BLaER1 treated with 17β-estradiol and CSF1 and Interleukin-3, amounts not matched to agents 10 nM and 100 nM (cell line): ENCODE results near the gene RBFOX2.

Experiments used
- H3K27ac ChIP-seq, 11 experiments: shearing (Covaris generic); formaldehyde crosslinking; 2 replicates each; pipeline ENCODE4 v1.8.1; 2022
- H3K27me3 ChIP-seq, 11 experiments: shearing (Covaris generic); formaldehyde crosslinking; 2 replicates each; pipeline ENCODE4 v1.8.1; 2022
- H3K36me3 ChIP-seq, 11 experiments: shearing (Covaris generic); formaldehyde crosslinking; 2 replicates each; pipeline ENCODE4 v1.8.1; 2022
- H3K4me1 ChIP-seq, 10 experiments: shearing (Covaris generic); formaldehyde crosslinking; 2 replicates each; pipeline ENCODE4 v1.8.1; 2022
- H3K4me2 ChIP-seq, 11 experiments: shearing (Covaris generic); formaldehyde crosslinking; 2 replicates each; pipeline ENCODE4 v1.8.1; 2022
- H3K4me3 ChIP-seq, 10 experiments: shearing (Covaris generic); formaldehyde crosslinking; 2 replicates each; pipeline ENCODE4 v1.8.1; 2022
- H3K9ac ChIP-seq, 11 experiments: shearing (Covaris generic); formaldehyde crosslinking; 2 replicates each; pipeline ENCODE4 v1.8.1; 2022
- H3K9me3 ChIP-seq, 11 experiments: shearing (Covaris generic); formaldehyde crosslinking; replicated peaks in 1 of 11; 2 replicates each; pipeline ENCODE4 v1.8.1; 2022
- H4K20me1 ChIP-seq, 11 experiments: shearing (Covaris generic); formaldehyde crosslinking; 2 replicates each; pipeline ENCODE4 v1.8.1; 2022
- Cebpa-rat ChIP-seq, 11 experiments: shearing (Covaris generic); IDR thresholded peaks; 2 replicates each; pipeline ENCODE4 v1.8.1; 2022

The RBFOX2 gene

GRCh38 chr22:35752863-35753189 lies 275.8 kb downstream of the RBFOX2 start:
- no peak for TF ChIP-seq Cebpa-rat (IDR thresholded peaks at IDR 0.05)
- Histone ChIP-seq H4K20me1 (peaks cover 0 to 35% (median 16%) of the 10 kb centered on the region in 11 experiments; a peak in 13 of 22 replicates), H3K4me2 (peak overlapping the region; percentile 44 to 75 (median 56)), H3K9ac (no peak overlapping the region), H3K9me3 (no peaks in the 10 kb centered on the region), H3K27ac (no peak overlapping the region), H3K36me3 (no peaks in the 10 kb centered on the region), H3K4me1 (peaks cover 24 to 48% (median 45%) of the 10 kb centered on the region in 10 experiments), H3K27me3 (peaks cover 49 to 91% (median 69%) of the 10 kb centered on the region in 11 experiments), H3K4me3 (no peak overlapping the region)

GRCh38 chr22:35752006-35752862 lies 276.4 kb downstream of the RBFOX2 start:
- no peaks in the 10 kb centered on the region for H3K36me3 ChIP-seq
- no peaks in the 10 kb centered on the region for H3K9me3 ChIP-seq
- H3K27ac ChIP-seq = no peak overlapping the region
- H3K4me2 ChIP-seq = peak overlapping the region; percentile 44 to 75 (median 56)
- H3K27me3 ChIP-seq = peaks cover 55 to 91% (median 75%) of the 10 kb centered on the region in 11 experiments
- TF ChIP-seq Cebpa-rat (IDR thresholded peaks at IDR 0.05) = no peak
- H3K4me3 ChIP-seq = no peak overlapping the region
- no peak overlapping the region for H3K9ac ChIP-seq
- peaks cover 24 to 48% (median 45%) of the 10 kb centered on the region in 10 experiments for H3K4me1 ChIP-seq
- H4K20me1 ChIP-seq = peaks cover 0 to 41% (median 16%) of the 10 kb centered on the region in 11 experiments; a peak in 13 of 22 replicates

- peak overlapping the region; percentile 24 to 78 (median 68) for H3K4me2 ChIP-seq
Measured at GRCh38 chr22:35749808-35750207, 278.8 kb downstream of the RBFOX2 start.

GRCh38 chr22:35746946-35747703 lies 281.5 kb downstream of the RBFOX2 start:
- Histone ChIP-seq H3K27me3 (peaks cover 87 to 98% (median 94%) of the 10 kb centered on the region in 11 experiments), H3K4me2 (no peak overlapping the region), H3K9me3 (no peaks in the 10 kb centered on the region), H3K27ac (no peak overlapping the region), H3K9ac (no peak overlapping the region), H4K20me1 (peaks cover 0 to 55% (median 24%) of the 10 kb centered on the region in 11 experiments; a peak in 14 of 22 replicates), H3K4me1 (peaks cover 24 to 56% (median 50%) of the 10 kb centered on the region in 10 experiments), H3K36me3 (peaks cover 0 to 26% (median 0%) of the 10 kb centered on the region in 11 experiments; a peak in 3 of 22 replicates), H3K4me3 (no peak overlapping the region)
- TF ChIP-seq Cebpa-rat (IDR thresholded peaks at IDR 0.05) = no peak

More at GRCh38 chr22:35749808-35750207, 278.8 kb downstream of the RBFOX2 start:
- Histone ChIP-seq H3K9ac (no peak overlapping the region), H4K20me1 (peaks cover 0 to 53% (median 24%) of the 10 kb centered on the region in 11 experiments; a peak in 13 of 22 replicates), H3K36me3 (peaks cover 0 to 10% (median 0%) of the 10 kb centered on the region in 11 experiments; a peak in 1 of 22 replicates), H3K27me3 (peaks cover 73 to 95% (median 90%) of the 10 kb centered on the region in 11 experiments), H3K4me1 (peaks cover 24 to 54% (median 49%) of the 10 kb centered on the region in 10 experiments), H3K27ac (no peak overlapping the region), H3K4me3 (no peak overlapping the region), H3K9me3 (no peaks in the 10 kb centered on the region)
- peak in 7 of 11 experiments; percentile 38 to 81 (median 57); a peak in 9 of 22 replicates for TF ChIP-seq Cebpa-rat (IDR thresholded peaks at IDR 0.05)

- peaks cover 20 to 47% (median 42%) of the 10 kb centered on the region in 10 experiments for H3K4me1 ChIP-seq
- peaks cover 0 to 26% (median 0%) of the 10 kb centered on the region in 11 experiments; a peak in 3 of 22 replicates for H3K36me3 ChIP-seq
- no peak for TF ChIP-seq Cebpa-rat (IDR thresholded peaks at IDR 0.05)
Measured at GRCh38 chr22:35746248-35746647, 282.4 kb downstream of the RBFOX2 start.

GRCh38 chr22:35743326-35743860 lies 285.2 kb downstream of the RBFOX2 start:
- H3K4me3 ChIP-seq = no peak overlapping the region
- H3K4me2 ChIP-seq = peak overlapping the region in 3 of 11 experiments; percentile 37 to 56 (median 46); a peak in 4 of 22 replicates
- no peak overlapping the region for H3K27ac ChIP-seq
- no peak for TF ChIP-seq Cebpa-rat (IDR thresholded peaks at IDR 0.05)
- peaks cover 9 to 21% (median 15%) of the 10 kb centered on the region in 10 experiments; a peak in 16 of 20 replicates for H3K4me1 ChIP-seq
- H3K27me3 ChIP-seq = peaks cover 74 to 100% (median 89%) of the 10 kb centered on the region in 11 experiments
- no peak overlapping the region for H3K9ac ChIP-seq
- H3K9me3 ChIP-seq = no peaks in the 10 kb centered on the region
- peaks cover 0 to 32% (median 22%) of the 10 kb centered on the region in 11 experiments; a peak in 12 of 22 replicates for H4K20me1 ChIP-seq
- H3K36me3 ChIP-seq = peaks cover 0 to 26% (median 0%) of the 10 kb centered on the region in 11 experiments; a peak in 3 of 22 replicates

More at GRCh38 chr22:35746248-35746647, 282.4 kb downstream of the RBFOX2 start:
- Histone ChIP-seq H3K27me3 (peaks cover 93 to 100% (median 94%) of the 10 kb centered on the region in 11 experiments), H4K20me1 (peaks cover 0 to 54% (median 25%) of the 10 kb centered on the region in 11 experiments; a peak in 14 of 22 replicates), H3K9ac (no peak overlapping the region), H3K4me3 (no peak overlapping the region), H3K4me2 (no peak overlapping the region), H3K27ac (no peak overlapping the region), H3K9me3 (no peaks in the 10 kb centered on the region)

GRCh38 chr22:35742342-35743100 lies 286.1 kb downstream of the RBFOX2 start:
- Histone ChIP-seq H3K27me3 (peaks cover 65 to 98% (median 80%) of the 10 kb centered on the region in 11 experiments), H3K36me3 (peaks cover 0 to 26% (median 0%) of the 10 kb centered on the region in 11 experiments; a peak in 3 of 22 replicates), H3K4me1 (peaks cover 9 to 21% (median 15%) of the 10 kb centered on the region in 10 experiments; a peak in 16 of 20 replicates), H3K9me3 (no peaks in the 10 kb centered on the region), H3K27ac (no peak overlapping the region), H3K4me3 (no peak overlapping the region), H3K4me2 (no peak overlapping the region), H4K20me1 (peaks cover 0 to 29% (median 15%) of the 10 kb centered on the region in 11 experiments; a peak in 12 of 22 replicates), H3K9ac (no peak overlapping the region)
- no peak for TF ChIP-seq Cebpa-rat (IDR thresholded peaks at IDR 0.05)

- peaks cover 0 to 17% (median 0%) of the 10 kb centered on the region in 11 experiments; a peak in 2 of 22 replicates for H3K36me3 ChIP-seq
Measured at GRCh38 chr22:35740616-35741015, 288.0 kb downstream of the RBFOX2 start.

More at GRCh38 chr22:35740616-35741015, 288.0 kb downstream of the RBFOX2 start:
- Histone ChIP-seq H4K20me1 (peaks cover 0 to 40% (median 12%) of the 10 kb centered on the region in 11 experiments; a peak in 12 of 22 replicates), H3K27me3 (peaks cover 46 to 91% (median 61%) of the 10 kb centered on the region in 11 experiments), H3K9ac (no peak overlapping the region), H3K4me3 (no peak overlapping the region), H3K27ac (no peak overlapping the region), H3K4me1 (peaks cover 9 to 21% (median 15%) of the 10 kb centered on the region in 10 experiments; a peak in 16 of 20 replicates), H3K4me2 (no peak overlapping the region), H3K9me3 (no peaks in the 10 kb centered on the region)
- no peak for TF ChIP-seq Cebpa-rat (IDR thresholded peaks at IDR 0.05)
